ENCODE measurements around the gene NEK8. TPM values are rescaled to one million over a fixed set of nuclear protein-coding genes. Genes with fewer than 3 reads are reported as not detected.
"Not testable (repeated sequence)": the region's sequence is repeated elsewhere in the genome, so short reads cannot be mapped to it uniquely, and the experiment has no call there.

Gene NEK8
- total and polyA plus RNA-seq, 10 donors, result 7.3 to 17.6 (median 12.1) TPM

DNA sequence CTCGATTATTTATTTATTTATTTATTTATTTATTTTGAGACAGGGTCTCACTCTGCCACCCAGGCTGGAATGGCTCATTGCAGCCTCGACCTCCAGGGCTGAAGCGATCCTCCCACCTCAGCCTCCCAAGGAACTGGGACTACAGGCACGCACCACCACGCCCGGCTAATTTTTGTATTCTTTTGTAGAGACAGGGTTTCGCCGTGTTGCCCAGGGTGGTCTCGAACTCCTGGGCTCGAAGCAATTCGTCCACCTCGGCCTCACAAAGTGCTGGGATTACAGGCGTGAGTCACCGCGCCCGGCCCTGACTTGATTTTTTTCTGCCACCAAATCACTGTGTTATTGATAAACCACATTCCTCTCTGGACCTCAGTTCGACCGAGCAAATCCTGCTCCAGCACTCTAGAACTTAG lies 9.6 kb upstream of the NEK8 start:
- DNase-seq, result peak; percentile 85
- 37 to 44% (median 40%) methylated on average over 18 of the region's 18 CpGs for WGBS, 5 donors
- Histone ChIP-seq H3K9me3 (no peaks in the 10 kb centered on the region), H3K27me3 (replicated peaks in 1 of 7) (peaks cover 0 to 18% (median 11%) of the 10 kb centered on the region in 7 donors), H3K36me3 (peaks cover 0 to 49% (median 35%) of the 10 kb centered on the region in 6 donors), H3K27ac (peak overlapping the region; percentile 62 to 92 (median 89)), H3K4me3 (peak overlapping the region; percentile 10 to 99 (median 91)), H3K4me1 (peaks cover 38 to 78% (median 69%) of the 10 kb centered on the region in 6 donors)
- TF ChIP-seq POLR2A (IDR thresholded peaks at IDR 0.05) (no peak), POLR2AphosphoS5 (IDR thresholded peaks at IDR 0.05) (no peak)
- TF ChIP-seq, protein P1, sequence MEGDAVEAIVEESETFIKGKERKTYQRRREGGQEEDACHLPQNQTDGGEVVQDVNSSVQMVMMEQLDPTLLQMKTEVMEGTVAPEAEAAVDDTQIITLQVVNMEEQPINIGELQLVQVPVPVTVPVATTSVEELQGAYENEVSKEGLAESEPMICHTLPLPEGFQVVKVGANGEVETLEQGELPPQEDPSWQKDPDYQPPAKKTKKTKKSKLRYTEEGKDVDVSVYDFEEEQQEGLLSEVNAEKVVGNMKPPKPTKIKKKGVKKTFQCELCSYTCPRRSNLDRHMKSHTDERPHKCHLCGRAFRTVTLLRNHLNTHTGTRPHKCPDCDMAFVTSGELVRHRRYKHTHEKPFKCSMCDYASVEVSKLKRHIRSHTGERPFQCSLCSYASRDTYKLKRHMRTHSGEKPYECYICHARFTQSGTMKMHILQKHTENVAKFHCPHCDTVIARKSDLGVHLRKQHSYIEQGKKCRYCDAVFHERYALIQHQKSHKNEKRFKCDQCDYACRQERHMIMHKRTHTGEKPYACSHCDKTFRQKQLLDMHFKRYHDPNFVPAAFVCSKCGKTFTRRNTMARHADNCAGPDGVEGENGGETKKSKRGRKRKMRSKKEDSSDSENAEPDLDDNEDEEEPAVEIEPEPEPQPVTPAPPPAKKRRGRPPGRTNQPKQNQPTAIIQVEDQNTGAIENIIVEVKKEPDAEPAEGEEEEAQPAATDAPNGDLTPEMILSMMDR (IDR thresholded peaks at IDR 0.05 in 8 of 11, conservative IDR thresholded peaks at IDR 0.05 in 3 of 11), result no peak
- intact Hi-C loops (cut with DNase I; ENCODE audit: low total_unique reads), result no loop called here

DNA sequence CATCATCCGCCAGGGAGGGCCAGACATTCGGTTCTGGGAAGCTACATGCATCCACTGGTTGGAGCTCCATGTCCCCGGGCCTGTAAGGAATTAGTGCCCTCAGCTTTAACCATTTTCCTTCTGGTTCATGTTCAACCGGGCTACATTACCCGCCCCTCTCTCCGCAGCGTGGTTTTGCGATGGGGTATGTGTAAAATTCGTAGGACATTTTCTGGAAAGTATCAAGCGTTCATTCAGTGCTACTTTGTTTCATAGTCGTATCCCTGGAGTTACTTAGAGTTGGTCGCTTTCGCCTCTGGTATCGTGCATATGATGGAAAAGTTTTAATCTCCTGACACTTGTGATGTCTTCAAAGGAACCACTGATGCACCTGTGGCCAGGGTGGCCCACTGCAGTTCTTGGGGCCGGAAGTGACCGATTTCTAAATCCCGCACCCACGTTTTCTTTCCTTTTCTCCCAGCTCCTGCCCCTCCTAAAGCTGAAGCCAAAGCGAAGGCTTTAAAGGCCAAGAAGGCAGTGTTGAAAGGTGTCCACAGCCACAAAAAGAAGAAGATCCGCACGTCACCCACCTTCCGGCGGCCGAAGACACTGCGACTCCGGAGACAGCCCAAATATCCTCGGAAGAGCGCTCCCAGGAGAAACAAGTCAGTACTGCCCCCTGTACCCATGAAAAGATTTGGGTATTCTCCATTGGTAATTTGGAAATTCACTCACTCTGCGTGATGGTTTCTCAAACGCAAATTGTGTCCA lies 8.2 kb upstream of the NEK8 start:
- H3K4me3 ChIP-seq, result peak overlapping the region; percentile 72 to 99 (median 91)
- TF ChIP-seq POLR2A (IDR thresholded peaks at IDR 0.05), result no peak
- TF ChIP-seq, protein P1 (IDR thresholded peaks at IDR 0.05 in 8 of 11, conservative IDR thresholded peaks at IDR 0.05 in 3 of 11), result peak in 1 of 11 experiments; percentile 18
- peaks cover 0 to 18% (median 11%) of the 10 kb centered on the region in 7 donors for H3K27me3 ChIP-seq (replicated peaks in 1 of 7)
- H3K9me3 ChIP-seq, result no peaks in the 10 kb centered on the region
- intact Hi-C loops (cut with DNase I; ENCODE audit: low total_unique reads), result no loop called here
- H3K4me1 ChIP-seq, result peaks cover 45 to 92% (median 82%) of the 10 kb centered on the region in 6 donors
- 1 to 3% (median 2%) methylated on average over 25 to 30 of the region's 30 CpGs for WGBS, 5 donors
- DNase-seq, result no peak
- H3K36me3 ChIP-seq, result peaks cover 0 to 46% (median 37%) of the 10 kb centered on the region in 6 donors
- H3K27ac ChIP-seq, result peak overlapping the region; percentile 62 to 92 (median 89)

DNA sequence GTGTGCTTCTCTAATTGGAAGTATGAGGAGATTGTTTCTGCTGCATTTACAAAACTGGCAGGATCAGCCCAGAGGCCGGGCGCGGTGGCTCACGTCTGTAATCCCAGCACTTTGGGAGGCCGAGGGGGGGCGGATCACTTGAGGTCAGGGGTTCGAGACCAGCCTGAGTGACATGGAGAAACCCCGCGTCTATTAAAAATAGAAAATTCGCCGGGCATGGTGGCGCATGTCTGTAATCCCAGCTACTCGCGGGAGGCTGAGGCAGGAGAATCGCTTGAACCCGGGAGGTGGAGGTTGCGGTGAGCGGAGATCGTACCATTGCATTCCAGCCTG lies 7.6 kb upstream of the NEK8 start:
- 32 to 44% (median 34%) methylated on average over 19 of the region's 19 CpGs for WGBS, 5 donors
- Histone ChIP-seq H3K36me3 (peaks cover 0 to 46% (median 37%) of the 10 kb centered on the region in 6 donors), H3K4me3 (peak overlapping the region; percentile 72 to 99 (median 91)), H3K27me3 (replicated peaks in 1 of 7) (peaks cover 0 to 18% (median 11%) of the 10 kb centered on the region in 7 donors), H3K27ac (peak overlapping the region in 5 of 8 donors; percentile 86 to 92 (median 90)), H3K4me1 (peaks cover 50 to 95% (median 86%) of the 10 kb centered on the region in 6 donors)
- DNase-seq; intact Hi-C loops (cut with DNase I; ENCODE audit: low total_unique reads); H3K9me3 ChIP-seq: not testable (repeated sequence)

DNA sequence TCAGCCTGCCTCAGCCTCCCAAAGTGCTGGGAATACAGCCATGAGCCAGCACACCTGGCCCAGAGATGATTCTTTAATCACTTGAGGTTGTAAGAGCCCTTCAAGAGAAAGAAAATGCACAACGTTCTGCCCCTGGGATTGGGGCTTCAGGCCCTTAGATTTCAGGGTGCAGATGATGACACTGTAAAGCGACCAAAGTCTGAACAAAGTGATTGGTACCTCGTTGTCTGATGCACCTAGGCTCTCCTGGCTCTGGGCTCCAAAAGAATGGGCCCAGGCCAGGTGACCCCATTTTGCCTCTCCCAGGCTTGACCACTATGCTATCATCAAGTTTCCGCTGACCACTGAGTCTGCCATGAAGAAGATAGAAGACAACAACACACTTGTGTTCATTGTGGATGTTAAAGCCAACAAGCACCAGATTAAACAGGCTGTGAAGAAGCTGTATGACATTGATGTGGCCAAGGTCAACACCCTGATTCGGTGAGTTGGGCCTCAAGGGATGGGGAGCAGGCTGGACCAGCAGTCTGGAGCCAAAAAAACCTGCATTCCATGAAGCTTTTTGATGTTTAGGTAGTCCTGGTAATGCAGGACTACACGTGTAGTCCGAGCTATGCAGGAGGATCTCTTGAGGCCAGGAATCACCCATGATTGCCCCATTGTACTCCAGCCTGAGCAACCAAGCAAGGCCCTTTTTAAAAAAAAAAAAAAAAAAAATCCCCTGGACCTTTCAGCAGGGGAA lies 6.0 kb upstream of the NEK8 start:
- H3K27ac ChIP-seq, result peak overlapping the region in 3 of 8 donors; percentile 56 to 92 (median 90)
- DNase-seq, result no peak
- no peaks in the 10 kb centered on the region for H3K9me3 ChIP-seq
- intact Hi-C loops (cut with DNase I; ENCODE audit: low total_unique reads), result no loop called here
- TF ChIP-seq, protein P1 (IDR thresholded peaks at IDR 0.05 in 8 of 11, conservative IDR thresholded peaks at IDR 0.05 in 3 of 11), result no peak
- TF ChIP-seq POLR2AphosphoS5 (IDR thresholded peaks at IDR 0.05) (no peak), POLR2A (IDR thresholded peaks at IDR 0.05) (no peak)
- 72 to 79% (median 76%) methylated on average over 7 of the region's 7 CpGs for WGBS, 5 donors
- H3K4me3 ChIP-seq, result peak overlapping the region in 3 of 8 donors; percentile 15 to 99 (median 79)
- peaks cover 0 to 46% (median 37%) of the 10 kb centered on the region in 6 donors for H3K36me3 ChIP-seq
- peaks cover 52 to 94% (median 87%) of the 10 kb centered on the region in 6 donors for H3K4me1 ChIP-seq
- peaks cover 0 to 5% (median 1%) of the 10 kb centered on the region in 7 donors for H3K27me3 ChIP-seq (replicated peaks in 1 of 7)
